Ovary (tissue), 9 donors: ENCODE measurements around the gene FGFR2. TPM values are rescaled to one million over a fixed set of nuclear protein-coding genes. Genes with fewer than 3 reads are reported as not detected.

Experiments
- DNase-seq, 5 donors: peaks; one replicate each; pipeline ENCODE4 v3.0.0-alpha.2; 2019 to 2020
- H3K27ac ChIP-seq, 2 donors: fragments of 200-600 bp; one replicate each; pipeline versions ENCODE4 v1.5.1 to v1.8.0; 2019 to 2022
- H3K27me3 ChIP-seq: fragments of 200-600 bp; one replicate; pipeline ENCODE4 v1.8.0; 2022
- H3K36me3 ChIP-seq: fragments of 200-600 bp; sonication (generic); one replicate; pipeline ENCODE4 v1.5.1; 2019
- H3K4me1 ChIP-seq: one replicate; pipeline ENCODE4 v1.8.1; 2013; ENCODE audit warnings: mild to moderate bottlenecking, moderate library complexity; ENCODE audit not compliant: insufficient read depth
- H3K4me3 ChIP-seq: fragments of 200-600 bp; sonication (generic); one replicate; pipeline ENCODE4 v1.5.1; 2017
- H3K9me3 ChIP-seq, 2 donors: fragments of 200-600 bp in 1 of 2; sonication (generic) in 1 of 2; one replicate each; pipeline versions ENCODE4 v1.5.1 to v1.8.1; 2013 to 2019; ENCODE audit warnings: mild to moderate bottlenecking in 1 of 2, moderate library complexity in 1 of 2
- CTCF ChIP-seq, 3 donors: fragments of 450-650 bp in 2 of 3; fragments of 200-600 bp in 1 of 3; IDR thresholded peaks; one replicate each; pipeline versions ENCODE4 v1.5.1 to v1.8.0; 2016 to 2022; ENCODE audit warnings: antibody characterized with exemption in 3 of 3, mild to moderate bottlenecking in 1 of 3
- EP300 ChIP-seq: sonication (generic); formaldehyde crosslinking; IDR thresholded peaks from one replicate; pipeline ENCODE4 v1.6.1; 2017; ENCODE audit warnings: antibody characterized with exemption
- POLR2A ChIP-seq: fragments of 450-650 bp; IDR thresholded peaks from one replicate; pipeline ENCODE4 v1.6.1; 2017; ENCODE audit warnings: antibody characterized with exemption, mild to moderate bottlenecking, moderate library complexity
- WGBS, 3 donors: extraction: QIAGEN DNeasy Blood & Tissue Kit in 1 of 3; methylation state at CpG; one replicate each; pipeline versions ENCODE4 v1.1.5 to v1.1.7; 2013 to 2017; 5-methylcytosine and 5-hydroxymethylcytosine counted together
- intact Hi-C, 4 donors: fragments of 100-400 bp; cut with DNase I; formaldehyde crosslinking; loops; one replicate each; pipeline versions ENCODE4 v1.11.0 to v1.15.1; 2022 to 2023
- polyA plus RNA-seq, 2 donors: library from polyadenylated mRNA; stranded (reverse); fragments of 200-250 nt in 1 of 2; fragments of 350-450 nt in 1 of 2; fragmentation: Illumina TruSeq in 1 of 2; extraction: RNeasy Lipid Tissue Mini Kit (QIAGEN cat#74804) in 1 of 2; gene quantifications; one replicate each; pipeline ENCODE4 v1.2.3, GENCODE V29; 2013 to 2014
- total RNA-seq, 7 donors: library from RNA; depleted of rRNA in 2 of 7; stranded (reverse); fragments of >200 nt in 2 of 7; fragmentation: NEBNext Ultra II Directional in 3 of 7; extraction: Animal tissue kit (Norgen Biotek cat#: 25700) in 3 of 7; gene quantifications; one replicate each; pipeline versions ENCODE4 v1.1.0 to v1.2.4, GENCODE V29; 2016 to 2023
- donor health status: DM: no; HTN: no; CAD: no; lungs with moderate emphysema.
- donor health status: DM: no; HTN: no; CAD: no.
- donor health status: Bipolar disorder and iron deficiency.
- donor health status: DM: yes; HTN: yes; CAD: no.
- donor health status: DM: no; HTN: no; CAD: no.
- donor health status: DM: yes; HTN: yes; CAD: no.

FGFR2 gene
- total and polyA plus RNA-seq, 9 donors, result 8.8 to 52.2 (median 26.5) TPM

- Histone ChIP-seq H3K4me1 (no peaks in the 10 kb centered on the region), H3K9me3 (no peaks in the 10 kb centered on the region), H3K27ac (no peak overlapping the region), H3K4me3 (no peak overlapping the region), H3K36me3 (no peaks in the 10 kb centered on the region), H3K27me3 (no peaks in the 10 kb centered on the region)
- DNase-seq, result no peak
- TF ChIP-seq EP300 (no peak), CTCF (IDR thresholded peaks at IDR 0.05) (no peak), POLR2A (no peak)
- WGBS, 3 donors, result 82 to 87% (median 83%) methylated on average over 5 of the region's 5 CpGs
- intact Hi-C loops, result no loop called here
Measured at GRCh38 chr10:121570315-121570714, 27.9 kb downstream of the FGFR2 start.

- no peaks in the 10 kb centered on the region for H3K36me3 ChIP-seq
- DNase-seq, result no peak
- intact Hi-C loops, result no loop called here
- H3K27ac ChIP-seq, result no peak overlapping the region
- TF ChIP-seq CTCF (IDR thresholded peaks at IDR 0.05), result no peak
- no peak for TF ChIP-seq EP300
- no peak for TF ChIP-seq POLR2A
- H3K27me3 ChIP-seq, result no peaks in the 10 kb centered on the region
- no peak overlapping the region for H3K4me3 ChIP-seq
- H3K9me3 ChIP-seq, result no peaks in the 10 kb centered on the region
- WGBS, 3 donors, result 62 to 67% (median 63%) methylated on average over 2 of the region's 2 CpGs
- no peaks in the 10 kb centered on the region for H3K4me1 ChIP-seq
Measured at GRCh38 chr10:121568275-121568674, 30.0 kb downstream of the FGFR2 start.

- Histone ChIP-seq H3K27ac (no peak overlapping the region), H3K27me3 (no peaks in the 10 kb centered on the region), H3K4me1 (no peaks in the 10 kb centered on the region), H3K36me3 (no peaks in the 10 kb centered on the region), H3K4me3 (no peak overlapping the region), H3K9me3 (no peaks in the 10 kb centered on the region)
- no peak for DNase-seq
- no peak for TF ChIP-seq POLR2A
- TF ChIP-seq EP300, result no peak
- no peak for TF ChIP-seq CTCF (IDR thresholded peaks at IDR 0.05)
- intact Hi-C loops, result no loop called here
- WGBS, 3 donors, result 91 to 97% (median 93%) methylated on average over 8 of the region's 8 CpGs
Measured at GRCh38 chr10:121567569-121567968, 30.7 kb downstream of the FGFR2 start.

GRCh38 chr10:121566755-121567154 is 31.5 kb downstream of the FGFR2 start:
- Histone ChIP-seq H3K36me3 (no peaks in the 10 kb centered on the region), H3K27ac (no peak overlapping the region), H3K4me1 (no peaks in the 10 kb centered on the region), H3K4me3 (no peak overlapping the region), H3K27me3 (no peaks in the 10 kb centered on the region), H3K9me3 (no peaks in the 10 kb centered on the region)
- DNase-seq, result no peak
- intact Hi-C loops, result no loop called here
- WGBS, 3 donors, result 67 to 90% (median 75%) methylated on average over 6 of the region's 6 CpGs
- TF ChIP-seq EP300, result no peak
- no peak for TF ChIP-seq POLR2A
- no peak for TF ChIP-seq CTCF (IDR thresholded peaks at IDR 0.05)
